GM12801 (cell line): ENCODE data around the gene ZBP1.

Experiments
- TF ChIP-seq, protein P1 (sequence below): IDR thresholded peaks from one replicate; pipeline ENCODE4 v1.5.1; 2011; ENCODE audit warnings: control low read depth; ENCODE audit not compliant: insufficient read length; ENCODE audit errors: extremely low read depth

Gene ZBP1

DNA sequence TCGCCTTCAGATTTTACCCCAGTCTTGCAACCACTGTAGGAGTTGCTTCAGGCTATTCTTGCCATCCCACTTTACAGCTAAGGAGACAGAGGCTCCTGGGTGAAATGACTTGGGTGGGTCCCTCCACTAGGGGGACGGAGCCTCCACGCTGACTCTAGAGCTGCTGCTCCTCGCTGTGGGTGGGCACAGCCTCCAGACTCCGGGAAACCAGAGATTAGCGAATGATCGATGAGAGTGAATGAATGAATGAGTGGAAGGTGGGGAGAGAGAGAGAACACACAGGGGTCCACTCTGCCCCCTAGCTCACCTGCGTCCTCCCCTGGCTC lies 10.4 kb downstream of the ZBP1 start:
- TF ChIP-seq, protein P1, sequence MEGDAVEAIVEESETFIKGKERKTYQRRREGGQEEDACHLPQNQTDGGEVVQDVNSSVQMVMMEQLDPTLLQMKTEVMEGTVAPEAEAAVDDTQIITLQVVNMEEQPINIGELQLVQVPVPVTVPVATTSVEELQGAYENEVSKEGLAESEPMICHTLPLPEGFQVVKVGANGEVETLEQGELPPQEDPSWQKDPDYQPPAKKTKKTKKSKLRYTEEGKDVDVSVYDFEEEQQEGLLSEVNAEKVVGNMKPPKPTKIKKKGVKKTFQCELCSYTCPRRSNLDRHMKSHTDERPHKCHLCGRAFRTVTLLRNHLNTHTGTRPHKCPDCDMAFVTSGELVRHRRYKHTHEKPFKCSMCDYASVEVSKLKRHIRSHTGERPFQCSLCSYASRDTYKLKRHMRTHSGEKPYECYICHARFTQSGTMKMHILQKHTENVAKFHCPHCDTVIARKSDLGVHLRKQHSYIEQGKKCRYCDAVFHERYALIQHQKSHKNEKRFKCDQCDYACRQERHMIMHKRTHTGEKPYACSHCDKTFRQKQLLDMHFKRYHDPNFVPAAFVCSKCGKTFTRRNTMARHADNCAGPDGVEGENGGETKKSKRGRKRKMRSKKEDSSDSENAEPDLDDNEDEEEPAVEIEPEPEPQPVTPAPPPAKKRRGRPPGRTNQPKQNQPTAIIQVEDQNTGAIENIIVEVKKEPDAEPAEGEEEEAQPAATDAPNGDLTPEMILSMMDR, result no peak

DNA sequence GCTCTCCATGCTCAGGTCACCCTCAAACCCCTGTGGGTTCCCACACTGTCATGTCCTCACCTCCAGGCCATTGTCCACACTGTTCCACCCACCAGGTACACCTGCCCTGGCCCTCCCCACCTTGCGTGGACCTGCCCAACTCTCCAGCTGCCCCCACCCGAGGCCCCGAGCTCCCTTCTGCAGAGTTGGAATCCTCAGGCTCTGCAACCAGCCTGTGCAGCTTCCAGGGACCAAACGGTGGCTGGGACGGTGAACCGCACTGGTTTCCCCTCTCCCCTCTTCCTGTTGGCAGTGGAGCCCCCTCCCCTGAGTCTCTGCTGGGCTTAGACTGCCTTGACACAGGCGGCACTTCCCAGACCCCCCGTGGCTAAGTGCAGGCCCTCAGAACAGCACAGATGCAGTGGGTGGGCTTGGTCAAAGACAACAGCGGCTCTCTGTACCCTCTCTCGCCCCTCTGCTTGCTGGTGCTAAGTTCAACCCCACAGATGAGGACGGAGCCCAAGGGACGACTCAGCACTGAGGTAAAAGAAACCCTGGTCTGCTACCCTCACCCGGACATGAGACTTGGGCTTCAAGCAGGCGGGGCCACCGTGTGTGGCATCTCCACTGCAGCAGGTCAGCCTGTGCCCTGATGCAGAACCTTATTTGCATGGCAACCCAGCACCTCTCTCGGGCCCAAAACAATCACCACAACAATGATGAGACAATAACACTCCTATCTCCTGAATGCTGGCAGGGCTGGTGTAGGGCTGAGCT lies 11.0 kb downstream of the ZBP1 start:
- TF ChIP-seq, protein P1, result no peak

DNA sequence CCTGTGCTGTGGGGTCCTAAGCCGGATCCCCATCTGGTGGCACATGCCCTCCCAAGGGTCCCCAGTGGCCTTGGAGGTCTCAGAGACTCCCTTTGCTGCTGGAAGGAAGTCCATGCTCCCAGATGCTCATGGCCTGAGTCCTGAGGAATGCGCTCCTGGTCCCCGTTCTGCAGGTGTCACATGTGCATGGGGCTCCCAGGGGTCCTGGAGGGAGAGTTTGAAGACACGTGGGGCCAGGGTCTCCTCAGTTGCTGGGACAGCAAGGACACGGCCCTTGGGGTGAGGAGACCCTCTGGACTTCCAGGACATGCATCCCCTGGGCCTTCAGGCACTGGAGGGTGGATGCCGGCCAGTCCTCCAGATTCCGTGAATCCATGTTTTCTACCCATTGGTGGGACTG lies 11.7 kb downstream of the ZBP1 start:
- TF ChIP-seq, protein P1, result no peak

DNA sequence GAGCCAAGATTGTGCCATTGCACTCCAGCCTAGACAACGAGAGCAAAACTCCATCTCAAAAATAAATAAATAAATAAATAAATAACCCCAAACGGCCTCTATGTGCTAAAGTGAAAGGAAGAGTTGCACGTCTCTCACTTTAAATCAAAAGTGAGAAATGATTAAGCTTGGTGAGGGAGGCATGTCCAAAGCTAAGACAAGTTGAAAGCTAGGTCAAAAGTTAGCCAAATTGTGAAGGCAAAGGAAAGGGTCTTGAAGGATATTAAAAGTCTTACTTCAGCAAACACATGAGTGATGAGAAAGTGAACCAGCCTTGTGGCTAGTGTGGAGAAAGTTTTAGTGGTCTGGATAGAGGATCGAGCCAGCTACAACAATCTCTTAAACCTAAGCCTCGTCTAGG lies 14.3 kb downstream of the ZBP1 start:
- TF ChIP-seq, protein P1, result no peak

- TF ChIP-seq, protein P1, result no peak
These were observed 15.2 kb downstream of the ZBP1 start for GRCh38 chr20:57605045-57605444.

- TF ChIP-seq, protein P1, result no peak
These were observed 17.1 kb downstream of the ZBP1 start for GRCh38 chr20:57603120-57603519.

- TF ChIP-seq, protein P1, result no peak
These were observed 18.5 kb downstream of the ZBP1 start for GRCh38 chr20:57601737-57602136.
